Upper lobe of left lung (tissue), 4 donors: Measurements from ENCODE around the gene PLCB1.

ENCODE experiments used
- CTCF ChIP-seq, 6 experiments: fragments of 450-650 bp in 4 of 6; fragments of 200-600 bp in 2 of 6; sonication (generic) in 2 of 6; IDR thresholded peaks; one replicate each; pipeline ENCODE4 v1.5.1; 2016 to 2019; ENCODE audit warnings: antibody characterized with exemption in 6 of 6
- POLR2A ChIP-seq, 4 donors: fragments of 450-650 bp; IDR thresholded peaks; one replicate each; pipeline ENCODE4 v1.5.1; 2016 to 2017; ENCODE audit warnings: antibody characterized with exemption in 4 of 4, mild to moderate bottlenecking in 2 of 4
- POLR2AphosphoS5 ChIP-seq, 2 donors: sonication (generic); formaldehyde crosslinking; IDR thresholded peaks; one replicate each; pipeline ENCODE4 v1.5.1; 2017; ENCODE audit warnings: antibody characterized with exemption in 2 of 2

GRCh38 chr20:8720089-8720488, 588.0 kb downstream of the PLCB1 start:
- no peak for TF ChIP-seq POLR2AphosphoS5 (IDR thresholded peaks at IDR 0.05)
- no peak for TF ChIP-seq CTCF (IDR thresholded peaks at IDR 0.05)
- TF ChIP-seq POLR2A (IDR thresholded peaks at IDR 0.05): no peak
